Activated T-cell treated with anti-CD3 and anti-CD28 coated beads, Interleukin-2, amount 50 U/mL, for 1 hour (primary cell): ENCODE measurements around the gene SPON2.
A peak's percentile ranks its signal among the peaks of the same experiment; 100 is the strongest.

Experiments
- DNase-seq: peaks from one replicate; pipeline ENCODE4 v3.0.0-alpha.2; 2020

Gene SPON2

GRCh38 chr4:1172228-1172851 is at the start of gene SPON2:
SPON2 (minus strand) TSS chr4:1172583.
- DNase-seq = peak; percentile 42

GRCh38 chr4:1221155-1221870 is 48.9 kb upstream of the SPON2 start:
- no peak for DNase-seq

GRCh38 chr4:1220566-1220965 is 48.2 kb upstream of the SPON2 start:
- DNase-seq = no peak

- no peak for DNase-seq
Measured at GRCh38 chr4:1219566-1219950, 47.2 kb upstream of the SPON2 start.

GRCh38 chr4:1218634-1219565 is 46.5 kb upstream of the SPON2 start:
- no peak for DNase-seq

- DNase-seq = no peak
Measured at GRCh38 chr4:1217366-1217765, 45.0 kb upstream of the SPON2 start.

GRCh38 chr4:1216869-1217294 is 44.5 kb upstream of the SPON2 start:
- peak; percentile 70 for DNase-seq

- no peak for DNase-seq
Measured at GRCh38 chr4:1216076-1216614, 43.8 kb upstream of the SPON2 start.

GRCh38 chr4:1215141-1216075 is 43.0 kb upstream of the SPON2 start:
- DNase-seq = no peak

- DNase-seq = no peak
Measured at GRCh38 chr4:1214101-1215095, 42.0 kb upstream of the SPON2 start.

GRCh38 chr4:1213336-1213995 is 41.1 kb upstream of the SPON2 start:
- DNase-seq = no peak

- no peak for DNase-seq
Measured at GRCh38 chr4:1212546-1213335, 40.4 kb upstream of the SPON2 start.

GRCh38 chr4:1211891-1212545 is 39.6 kb upstream of the SPON2 start:
- no peak for DNase-seq

- DNase-seq = no peak
Measured at GRCh38 chr4:1211371-1211770, 39.0 kb upstream of the SPON2 start.

GRCh38 chr4:1210971-1211370 is 38.6 kb upstream of the SPON2 start:
- DNase-seq = no peak

GRCh38 chr4:1210241-1210841 is 38.0 kb upstream of the SPON2 start:
- DNase-seq = no peak

GRCh38 chr4:1209821-1210220 is 37.4 kb upstream of the SPON2 start:
- no peak for DNase-seq

GRCh38 chr4:1208970-1209704 is 36.8 kb upstream of the SPON2 start:
- no peak for DNase-seq
